ENCODE data around the gene HS3ST4. TPM values are rescaled to one million over a fixed set of nuclear protein-coding genes. Genes with fewer than 3 reads are reported as not detected.
A peak's percentile ranks its signal among the peaks of the same experiment; 100 is the strongest.

The HS3ST4 gene
- total RNA-seq, 2 donors from 2014 or later: 4.7 to 5.0 TPM

GRCh38 chr16:25845901-25846300 is 154.1 kb downstream of the HS3ST4 start:
- Mint-ChIP-seq H3K27me3 (ENCODE audit: insufficient read depth) (no peaks in the 10 kb centered on the region), H3K27ac (peak overlapping the region; percentile 52), H3K9me3 (peaks cover 10% of the 10 kb centered on the region), H3K4me1 (peaks cover 8% of the 10 kb centered on the region), H3K4me3 (no peak overlapping the region), H3K36me3 (ENCODE audit: low read depth) (peaks cover 7% of the 10 kb centered on the region)
- DNase-seq: no peak
- no peak overlapping the region for H3K9ac ChIP-seq (ENCODE audit: extremely low read depth, low read length, poor library complexity, severe bottlenecking)
- 73 to 100% methylated on average over 1 to 3 of the region's 3 CpGs for WGBS, 2 experiments (ENCODE audit: insufficient coverage in 1 of 2, insufficient read length in 1 of 2)
- H3K9me3 ChIP-seq (ENCODE audit: control insufficient read depth, low read length): peaks cover 5% of the 10 kb centered on the region
- no peaks in the 10 kb centered on the region for H3K36me3 ChIP-seq (ENCODE audit: control insufficient read depth, insufficient read depth, low read length)
- H3K4me3 ChIP-seq (ENCODE audit: low read length): no peak overlapping the region
- peaks cover 5% of the 10 kb centered on the region for H3K4me1 ChIP-seq (ENCODE audit: control insufficient read depth, insufficient read depth, low read length)
- TF ChIP-seq CTCF (conservative IDR thresholded peaks at IDR 0.05): no peak
- no peaks in the 10 kb centered on the region for H3K27me3 ChIP-seq (ENCODE audit: control insufficient read depth, insufficient read depth, low read length, poor library complexity, severe bottlenecking)
- H3K27ac ChIP-seq (ENCODE audit: low read depth, low read length): no peak overlapping the region

- peaks cover 13% of the 10 kb centered on the region for H3K9me3 ChIP-seq (ENCODE audit: control insufficient read depth, low read length)
- H3K4me3 Mint-ChIP-seq: peak overlapping the region; percentile 39
- H3K27ac ChIP-seq (ENCODE audit: low read depth, low read length): no peak overlapping the region
- H3K9ac ChIP-seq (ENCODE audit: extremely low read depth, low read length, poor library complexity, severe bottlenecking): no peak overlapping the region
- no peaks in the 10 kb centered on the region for H3K27me3 ChIP-seq (ENCODE audit: control insufficient read depth, insufficient read depth, low read length, poor library complexity, severe bottlenecking)
- peak overlapping the region; percentile 96 for H3K27ac Mint-ChIP-seq
- no peaks in the 10 kb centered on the region for H3K36me3 ChIP-seq (ENCODE audit: control insufficient read depth, insufficient read depth, low read length)
- no peak for DNase-seq
- TF ChIP-seq CTCF (conservative IDR thresholded peaks at IDR 0.05): no peak
- H3K4me3 ChIP-seq (ENCODE audit: low read length): peak overlapping the region; percentile 16
- peaks cover 11% of the 10 kb centered on the region for H3K4me1 ChIP-seq (ENCODE audit: control insufficient read depth, insufficient read depth, low read length)
- peaks cover 2% of the 10 kb centered on the region for H3K36me3 Mint-ChIP-seq (ENCODE audit: low read depth)
- WGBS, 2 experiments (ENCODE audit: insufficient coverage in 1 of 2, insufficient read length in 1 of 2): 28 to 33% methylated on average over 5 to 6 of the region's 6 CpGs
- peaks cover 17% of the 10 kb centered on the region for H3K9me3 Mint-ChIP-seq
- no peaks in the 10 kb centered on the region for H3K27me3 Mint-ChIP-seq (ENCODE audit: insufficient read depth)
- peaks cover 48% of the 10 kb centered on the region for H3K4me1 Mint-ChIP-seq
These were observed 162.4 kb downstream of the HS3ST4 start for GRCh38 chr16:25854141-25854540.

- Mint-ChIP-seq H3K9me3 (peaks cover 25% of the 10 kb centered on the region), H3K27ac (peak overlapping the region; percentile 96), H3K4me3 (peak overlapping the region; percentile 39), H3K4me1 (peaks cover 48% of the 10 kb centered on the region), H3K36me3 (ENCODE audit: low read depth) (peaks cover 8% of the 10 kb centered on the region), H3K27me3 (ENCODE audit: insufficient read depth) (no peaks in the 10 kb centered on the region)
- Histone ChIP-seq H3K27me3 (ENCODE audit: control insufficient read depth, insufficient read depth, low read length, poor library complexity, severe bottlenecking) (no peaks in the 10 kb centered on the region), H3K4me3 (ENCODE audit: low read length) (peak overlapping the region; percentile 65), H3K36me3 (ENCODE audit: control insufficient read depth, insufficient read depth, low read length) (no peaks in the 10 kb centered on the region), H3K4me1 (ENCODE audit: control insufficient read depth, insufficient read depth, low read length) (peaks cover 11% of the 10 kb centered on the region), H3K27ac (ENCODE audit: low read depth, low read length) (no peak overlapping the region), H3K9ac (ENCODE audit: extremely low read depth, low read length, poor library complexity, severe bottlenecking) (peak overlapping the region; percentile 70), H3K9me3 (ENCODE audit: control insufficient read depth, low read length) (peaks cover 16% of the 10 kb centered on the region)
- no peak for TF ChIP-seq CTCF (conservative IDR thresholded peaks at IDR 0.05)
- DNase-seq: no peak
- 0 to 3% methylated on average over 1 of the region's 1 CpG for WGBS, 2 experiments (ENCODE audit: insufficient coverage in 1 of 2, insufficient read length in 1 of 2)
These were observed 163.3 kb downstream of the HS3ST4 start for GRCh38 chr16:25855063-25855462.
